HCT116 (cell line): ENCODE data around the gene PRXL2A. TPM values are rescaled to one million over a fixed set of nuclear protein-coding genes. Genes with fewer than 3 reads are reported as not detected.

Experiments used
- ATAC-seq: fragments of 200-7000 bp; cut with Tn5 transposase; 2 replicates; pipeline ENCODE4 v1.9.1; 2020; ENCODE audit warnings: mild to moderate bottlenecking, moderate library complexity
- BruUV-seq: library from RNA; stranded (reverse); fragments of 400-500 nt; replicated peaks from 2 replicates; lab custom pipeline; 2021; lab: Mats Ljungman, UMichigan
- CTCF ChIA-PET: fragments of 300-600 bp; sonication (Branson Sonifier 250); formaldehyde crosslinking; loops from one replicate; lab custom pipeline; 2021; ENCODE audit warnings: antibody characterized with exemption; lab: Charles Lee
- POLR2A ChIA-PET: fragments of 300-600, 350-600 bp; sonication (Branson Sonifier 250); formaldehyde crosslinking; loops from one replicate; lab custom pipeline; 2021; ENCODE audit warnings: antibody characterized with exemption; lab: Charles Lee
- RAD21 ChIA-PET, 2 experiments: fragments of 300-600 bp; sonication (Branson Sonifier 250); formaldehyde crosslinking; loops; one replicate each; lab custom pipeline; 2023; ENCODE audit warnings: low total read pairs in 2 of 2; ENCODE audit not compliant: uncharacterized antibody in 2 of 2, unreplicated experiment in 2 of 2, low non-redundant PET in 1 of 2; lab: Charles Lee
- DNase-seq: peaks from one replicate; pipeline ENCODE4 v3.0.0-alpha.2; 2010; ENCODE audit warnings: low read depth, low spot score
- H2AFZ ChIP-seq: fragments of 200-600 bp; shearing (Covaris generic), sonication (generic); 2 replicates; pipeline ENCODE4 v1.6.1; 2017; ENCODE audit warnings: low read depth, mixed run types, mixed read lengths, antibody characterized with exemption, low read length; ENCODE audit not compliant: poor library complexity, severe bottlenecking
- H3K27ac ChIP-seq: 2 replicates; pipeline ENCODE4 v1.5.1; 2012; ENCODE audit warnings: low read depth, low read length
- H3K27me3 ChIP-seq: fragments of 200-600 bp; sonication (generic); 2 replicates; pipeline ENCODE4 v1.6.1; 2016; ENCODE audit warnings: mixed run types, low read length, mixed read lengths; ENCODE audit not compliant: insufficient read depth
- H3K36me3 ChIP-seq, 2 experiments: fragments of 200-500 bp in 1 of 2; fragments of 200-600 bp in 1 of 2; sonication (Bioruptor generic) in 1 of 2; sonication (generic) in 1 of 2; 2 replicates each; pipeline versions ENCODE4 v1.5.1 to v1.6.1; 2014 to 2016; ENCODE audit warnings: low read length in 2 of 2, inconsistent platforms in 1 of 2, mixed read lengths in 1 of 2, mixed run types in 1 of 2; ENCODE audit not compliant: insufficient read depth in 2 of 2, control insufficient read depth in 1 of 2
- H3K4me1 ChIP-seq, 2 experiments: fragments of 200-600 bp in 1 of 2; sonication (generic) in 1 of 2; 2 replicates each; pipeline versions ENCODE4 v1.5.1 to v1.6.1; 2012 to 2017; ENCODE audit warnings: low read length in 2 of 2, inconsistent platforms in 1 of 2, mild to moderate bottlenecking in 1 of 2, mixed read lengths in 1 of 2, mixed run types in 1 of 2, moderate library complexity in 1 of 2; ENCODE audit not compliant: insufficient read depth in 2 of 2, control insufficient read depth in 1 of 2
- H3K4me2 ChIP-seq: fragments of 200-600 bp; sonication (generic); 2 replicates; pipeline ENCODE4 v1.6.1; 2017; ENCODE audit warnings: mixed run types, low read length, mixed read lengths
- H3K4me3 ChIP-seq, 2 experiments: fragments of 200-600 bp in 1 of 2; sonication (generic) in 1 of 2; replicated peaks in 1 of 2; 2 replicates each; pipeline ENCODE4 v1.5.1; 2011 to 2016; ENCODE audit warnings: low read length in 2 of 2, control low read depth in 1 of 2, low read depth in 1 of 2, mild to moderate bottlenecking in 1 of 2, mixed read lengths in 1 of 2, mixed run types in 1 of 2
- H3K79me2 ChIP-seq: fragments of 200-600 bp; sonication (generic); 2 replicates; pipeline ENCODE4 v1.6.1; 2017; ENCODE audit warnings: mild to moderate bottlenecking, mixed run types, low read length, moderate library complexity, mixed read lengths; ENCODE audit not compliant: insufficient read depth
- H3K9ac ChIP-seq: fragments of 200-600 bp; sonication (generic); 2 replicates; pipeline ENCODE4 v1.6.1; 2016; ENCODE audit warnings: low read length, mixed read lengths
- H3K9me2 ChIP-seq: fragments of 200-600 bp; sonication (generic), shearing (Covaris generic); 2 replicates; pipeline ENCODE4 v1.6.1; 2017; ENCODE audit warnings: mixed run types, mild to moderate bottlenecking, moderate library complexity; ENCODE audit not compliant: insufficient read depth
- H3K9me3 ChIP-seq, 2 experiments: fragments of 200-500 bp in 1 of 2; fragments of 200-600 bp in 1 of 2; sonication (Bioruptor generic) in 1 of 2; sonication (generic) in 1 of 2; 2 replicates each; pipeline ENCODE4 v1.6.1; 2014 to 2017; ENCODE audit warnings: low read length in 2 of 2, mixed read lengths in 2 of 2, inconsistent platforms in 1 of 2, low read depth in 1 of 2, mild to moderate bottlenecking in 1 of 2, mixed run types in 1 of 2, moderate library complexity in 1 of 2; ENCODE audit not compliant: control insufficient read depth in 1 of 2, insufficient read depth in 1 of 2
- H4K20me1 ChIP-seq: fragments of 200-600 bp; sonication (generic), shearing (Covaris generic); 2 replicates; pipeline ENCODE4 v1.6.1; 2017; ENCODE audit warnings: mixed run types, mild to moderate bottlenecking, moderate library complexity; ENCODE audit not compliant: insufficient read depth
- CEBPB ChIP-seq: IDR thresholded peaks from 2 replicates; pipeline ENCODE4 v1.6.1; 2012; ENCODE audit warnings: low read depth
- EGR1 ChIP-seq: IDR thresholded peaks from 2 replicates; pipeline ENCODE4 v1.6.1; 2012; ENCODE audit warnings: low read depth
- FOSL1 ChIP-seq: IDR thresholded peaks from 2 replicates; pipeline ENCODE4 v1.6.1; 2012; ENCODE audit warnings: low read depth
- JUND ChIP-seq: IDR thresholded peaks from 2 replicates; pipeline ENCODE4 v1.6.1; 2012
- SIN3A ChIP-seq: IDR thresholded peaks from 2 replicates; pipeline ENCODE4 v1.6.1; 2012; ENCODE audit warnings: low read depth
- SRF ChIP-seq: IDR thresholded peaks from 2 replicates; pipeline ENCODE4 v1.6.1; 2012; ENCODE audit warnings: low read depth
- TCF7L2 ChIP-seq: IDR thresholded peaks from 2 replicates; pipeline ENCODE4 v1.7.0; 2011; ENCODE audit warnings: borderline replicate concordance, inconsistent platforms; ENCODE audit not compliant: insufficient read depth, insufficient read length; ENCODE audit errors: extremely low read depth
- YY1 ChIP-seq: IDR thresholded peaks from 2 replicates; pipeline ENCODE4 v1.6.1; 2011; ENCODE audit warnings: low read length, low read depth, moderate library complexity, mild to moderate bottlenecking; ENCODE audit not compliant: insufficient replicate concordance; ENCODE audit errors: extremely low read depth
- ZFX ChIP-seq: fragments of 450-650 bp; IDR thresholded peaks from 2 replicates; pipeline ENCODE4 v1.6.1; 2017
- intact Hi-C: fragments of 100-400 bp; cut with micrococcal nuclease; formaldehyde crosslinking; loops from 2 replicates; pipeline ENCODE4 v1.10.0; 2022
- total RNA-seq: library from RNA; stranded (reverse); gene quantifications from one replicate; pipeline ENCODE4 v1.2.1, GENCODE V29; 2021; ENCODE audit not compliant: unreplicated experiment
- TF ChIP-seq, protein P1 (sequence below), 3 experiments: fragments of 200-600 bp in 1 of 3; sonication (generic) in 1 of 3; IDR thresholded peaks in 2 of 3; conservative IDR thresholded peaks in 1 of 3; 2 replicates each; pipeline ENCODE4 v1.5.1; 2012 to 2017; ENCODE audit warnings: low read depth in 2 of 3, low read length in 2 of 3, antibody characterized with exemption in 1 of 3, borderline replicate concordance in 1 of 3, control low read depth in 1 of 3, mild to moderate bottlenecking in 1 of 3, mixed read lengths in 1 of 3, mixed run types in 1 of 3, moderate library complexity in 1 of 3; ENCODE audit not compliant: insufficient read depth in 1 of 3
- TF ChIP-seq, protein P2 (sequence below): IDR thresholded peaks from 2 replicates; pipeline ENCODE4 v1.6.1; 2012
- TF ChIP-seq, protein P3 (sequence below): IDR thresholded peaks from 2 replicates; pipeline ENCODE4 v1.6.1; 2012
- TF ChIP-seq, protein P4 (sequence below): IDR thresholded peaks from 2 replicates; pipeline ENCODE4 v1.6.1; 2012; ENCODE audit warnings: low read depth
- TF ChIP-seq, protein P5 (sequence below): IDR thresholded peaks from 2 replicates; pipeline ENCODE4 v1.6.1; 2011; ENCODE audit warnings: mild to moderate bottlenecking, low read length, moderate library complexity; ENCODE audit not compliant: insufficient replicate concordance; ENCODE audit errors: extremely low read depth

PRXL2A gene
- total RNA-seq, 1 experiment from 2014 or later: 4.9 TPM

DNA sequence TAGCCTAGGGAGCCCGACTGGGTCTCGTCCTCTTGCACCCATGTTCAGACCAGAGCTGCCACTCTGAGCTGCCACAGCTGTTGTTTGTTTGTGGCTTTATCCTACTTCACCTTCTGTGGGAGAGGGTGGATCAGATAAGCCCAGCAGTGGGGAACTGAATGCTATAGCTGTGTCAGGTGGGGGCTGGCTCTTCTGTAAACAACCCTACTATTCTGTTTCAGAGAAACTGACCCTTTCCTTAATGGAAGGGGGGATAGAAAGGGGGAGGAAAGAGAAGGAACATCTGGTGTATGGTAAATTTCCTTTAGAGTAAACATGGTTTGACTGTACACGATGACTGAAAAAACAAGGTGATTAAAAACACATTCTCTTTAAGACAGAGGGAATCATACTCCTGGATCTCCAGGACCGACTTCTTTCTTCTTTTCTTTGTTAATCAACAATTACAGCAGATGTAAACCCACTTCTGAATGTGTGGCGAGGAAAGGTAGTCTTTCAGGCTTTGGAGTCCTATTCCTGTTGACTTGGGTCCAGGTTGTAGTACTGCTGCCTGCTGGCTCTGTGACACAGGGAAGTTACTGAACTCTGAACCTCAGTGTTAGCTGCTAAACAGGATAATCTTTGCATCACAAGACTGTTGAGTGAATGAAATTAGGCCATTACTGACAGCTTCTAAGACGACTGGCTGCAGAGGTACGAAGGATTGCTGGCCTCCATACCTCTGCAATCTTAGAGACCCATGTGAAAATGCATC, 6.0 kb downstream of the PRXL2A start:
- H3K9ac ChIP-seq: no peak overlapping the region
- no TSS peak for BruUV-seq

More for the DNA sequence above, 6.0 kb downstream of the PRXL2A start:
- Histone ChIP-seq H3K36me3 (no peaks in the 10 kb centered on the region), H3K27me3 (no peaks in the 10 kb centered on the region), H4K20me1 (no peaks in the 10 kb centered on the region), H3K4me2 (no peak overlapping the region), H3K9me2 (no peaks in the 10 kb centered on the region), H3K4me1 (no peaks in the 10 kb centered on the region), H3K4me3 (no peak overlapping the region), H3K27ac (no peak overlapping the region), H3K9me3 (no peaks in the 10 kb centered on the region), H3K79me2 (no peaks in the 10 kb centered on the region), H2AFZ (no peak overlapping the region)
- TF ChIP-seq ZFX: no peak
- TF ChIP-seq, protein P1, sequence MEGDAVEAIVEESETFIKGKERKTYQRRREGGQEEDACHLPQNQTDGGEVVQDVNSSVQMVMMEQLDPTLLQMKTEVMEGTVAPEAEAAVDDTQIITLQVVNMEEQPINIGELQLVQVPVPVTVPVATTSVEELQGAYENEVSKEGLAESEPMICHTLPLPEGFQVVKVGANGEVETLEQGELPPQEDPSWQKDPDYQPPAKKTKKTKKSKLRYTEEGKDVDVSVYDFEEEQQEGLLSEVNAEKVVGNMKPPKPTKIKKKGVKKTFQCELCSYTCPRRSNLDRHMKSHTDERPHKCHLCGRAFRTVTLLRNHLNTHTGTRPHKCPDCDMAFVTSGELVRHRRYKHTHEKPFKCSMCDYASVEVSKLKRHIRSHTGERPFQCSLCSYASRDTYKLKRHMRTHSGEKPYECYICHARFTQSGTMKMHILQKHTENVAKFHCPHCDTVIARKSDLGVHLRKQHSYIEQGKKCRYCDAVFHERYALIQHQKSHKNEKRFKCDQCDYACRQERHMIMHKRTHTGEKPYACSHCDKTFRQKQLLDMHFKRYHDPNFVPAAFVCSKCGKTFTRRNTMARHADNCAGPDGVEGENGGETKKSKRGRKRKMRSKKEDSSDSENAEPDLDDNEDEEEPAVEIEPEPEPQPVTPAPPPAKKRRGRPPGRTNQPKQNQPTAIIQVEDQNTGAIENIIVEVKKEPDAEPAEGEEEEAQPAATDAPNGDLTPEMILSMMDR (IDR thresholded peaks at IDR 0.05 in 2 of 3, conservative IDR thresholded peaks at IDR 0.05 in 1 of 3; ENCODE audit: borderline replicate concordance in 1 of 3, insufficient read depth in 1 of 3, low read depth in 2 of 3, low read length in 2 of 3): no peak
- no peak for TF ChIP-seq TCF7L2
- TF ChIP-seq, protein P2, sequence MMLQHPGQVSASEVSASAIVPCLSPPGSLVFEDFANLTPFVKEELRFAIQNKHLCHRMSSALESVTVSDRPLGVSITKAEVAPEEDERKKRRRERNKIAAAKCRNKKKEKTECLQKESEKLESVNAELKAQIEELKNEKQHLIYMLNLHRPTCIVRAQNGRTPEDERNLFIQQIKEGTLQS: no peak
- TF ChIP-seq SIN3A: no peak
- TF ChIP-seq SRF: no peak
- TF ChIP-seq FOSL1: no peak
- no peak for TF ChIP-seq EGR1
- no peak for TF ChIP-seq JUND
- TF ChIP-seq, protein P3, sequence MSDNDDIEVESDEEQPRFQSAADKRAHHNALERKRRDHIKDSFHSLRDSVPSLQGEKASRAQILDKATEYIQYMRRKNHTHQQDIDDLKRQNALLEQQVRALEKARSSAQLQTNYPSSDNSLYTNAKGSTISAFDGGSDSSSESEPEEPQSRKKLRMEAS: no peak
- TF ChIP-seq, protein P4, sequence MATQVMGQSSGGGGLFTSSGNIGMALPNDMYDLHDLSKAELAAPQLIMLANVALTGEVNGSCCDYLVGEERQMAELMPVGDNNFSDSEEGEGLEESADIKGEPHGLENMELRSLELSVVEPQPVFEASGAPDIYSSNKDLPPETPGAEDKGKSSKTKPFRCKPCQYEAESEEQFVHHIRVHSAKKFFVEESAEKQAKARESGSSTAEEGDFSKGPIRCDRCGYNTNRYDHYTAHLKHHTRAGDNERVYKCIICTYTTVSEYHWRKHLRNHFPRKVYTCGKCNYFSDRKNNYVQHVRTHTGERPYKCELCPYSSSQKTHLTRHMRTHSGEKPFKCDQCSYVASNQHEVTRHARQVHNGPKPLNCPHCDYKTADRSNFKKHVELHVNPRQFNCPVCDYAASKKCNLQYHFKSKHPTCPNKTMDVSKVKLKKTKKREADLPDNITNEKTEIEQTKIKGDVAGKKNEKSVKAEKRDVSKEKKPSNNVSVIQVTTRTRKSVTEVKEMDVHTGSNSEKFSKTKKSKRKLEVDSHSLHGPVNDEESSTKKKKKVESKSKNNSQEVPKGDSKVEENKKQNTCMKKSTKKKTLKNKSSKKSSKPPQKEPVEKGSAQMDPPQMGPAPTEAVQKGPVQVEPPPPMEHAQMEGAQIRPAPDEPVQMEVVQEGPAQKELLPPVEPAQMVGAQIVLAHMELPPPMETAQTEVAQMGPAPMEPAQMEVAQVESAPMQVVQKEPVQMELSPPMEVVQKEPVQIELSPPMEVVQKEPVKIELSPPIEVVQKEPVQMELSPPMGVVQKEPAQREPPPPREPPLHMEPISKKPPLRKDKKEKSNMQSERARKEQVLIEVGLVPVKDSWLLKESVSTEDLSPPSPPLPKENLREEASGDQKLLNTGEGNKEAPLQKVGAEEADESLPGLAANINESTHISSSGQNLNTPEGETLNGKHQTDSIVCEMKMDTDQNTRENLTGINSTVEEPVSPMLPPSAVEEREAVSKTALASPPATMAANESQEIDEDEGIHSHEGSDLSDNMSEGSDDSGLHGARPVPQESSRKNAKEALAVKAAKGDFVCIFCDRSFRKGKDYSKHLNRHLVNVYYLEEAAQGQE: no peak
- TF ChIP-seq YY1: no peak
- TF ChIP-seq CEBPB: no peak
- TF ChIP-seq, protein P5, sequence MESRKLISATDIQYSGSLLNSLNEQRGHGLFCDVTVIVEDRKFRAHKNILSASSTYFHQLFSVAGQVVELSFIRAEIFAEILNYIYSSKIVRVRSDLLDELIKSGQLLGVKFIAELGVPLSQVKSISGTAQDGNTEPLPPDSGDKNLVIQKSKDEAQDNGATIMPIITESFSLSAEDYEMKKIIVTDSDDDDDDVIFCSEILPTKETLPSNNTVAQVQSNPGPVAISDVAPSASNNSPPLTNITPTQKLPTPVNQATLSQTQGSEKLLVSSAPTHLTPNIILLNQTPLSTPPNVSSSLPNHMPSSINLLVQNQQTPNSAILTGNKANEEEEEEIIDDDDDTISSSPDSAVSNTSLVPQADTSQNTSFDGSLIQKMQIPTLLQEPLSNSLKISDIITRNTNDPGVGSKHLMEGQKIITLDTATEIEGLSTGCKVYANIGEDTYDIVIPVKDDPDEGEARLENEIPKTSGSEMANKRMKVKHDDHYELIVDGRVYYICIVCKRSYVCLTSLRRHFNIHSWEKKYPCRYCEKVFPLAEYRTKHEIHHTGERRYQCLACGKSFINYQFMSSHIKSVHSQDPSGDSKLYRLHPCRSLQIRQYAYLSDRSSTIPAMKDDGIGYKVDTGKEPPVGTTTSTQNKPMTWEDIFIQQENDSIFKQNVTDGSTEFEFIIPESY: no peak
- ATAC-seq (no peak), DNase-seq (no peak)
- RAD21 ChIA-PET: no interaction called here
- POLR2A ChIA-PET: no interaction called here
- CTCF ChIA-PET: no interaction called here
- intact Hi-C loops: no loop called here
